Brain microvascular endothelial cell (primary cell): ENCODE results near the gene LHCGR.

Experiments used
- DNase-seq: peaks from one replicate; pipeline ENCODE4 v3.0.0-alpha.2; 2020
- H3K27ac ChIP-seq: fragments of 250-450 bp; sonication (Bioruptor Pico); 2 replicates; pipeline ENCODE4 v1.5.1; 2020; ENCODE audit warnings: mild to moderate bottlenecking, moderate library complexity
- H3K27me3 ChIP-seq: fragments of 250-450 bp; sonication (Bioruptor Pico); replicated peaks from 2 replicates; pipeline ENCODE4 v1.5.1; 2020; ENCODE audit warnings: mild to moderate bottlenecking
- H3K36me3 ChIP-seq: fragments of 250-450 bp; sonication (Bioruptor Pico); replicated peaks from 2 replicates; pipeline ENCODE4 v1.5.1; 2020; ENCODE audit warnings: mild to moderate bottlenecking
- H3K4me3 ChIP-seq: 2 replicates; pipeline ENCODE4 v1.5.1; 2011; ENCODE audit warnings: low read depth, mild to moderate bottlenecking, control low read depth, low read length, moderate library complexity
- in situ Hi-C: cut with HindIII; loops from 2 replicates; pipeline ENCODE4 v1.10.0; 2017; ENCODE audit warnings: low sequenced_read_pairs, low pct_ligation_motif_present
- TF ChIP-seq, protein P1 (sequence below): IDR thresholded peaks from 2 replicates; pipeline ENCODE4 v1.5.1; 2011; ENCODE audit warnings: low read depth, mild to moderate bottlenecking, moderate library complexity, low read length, control low read depth, inconsistent platforms; ENCODE audit errors: missing control alignments

LHCGR gene

DNA sequence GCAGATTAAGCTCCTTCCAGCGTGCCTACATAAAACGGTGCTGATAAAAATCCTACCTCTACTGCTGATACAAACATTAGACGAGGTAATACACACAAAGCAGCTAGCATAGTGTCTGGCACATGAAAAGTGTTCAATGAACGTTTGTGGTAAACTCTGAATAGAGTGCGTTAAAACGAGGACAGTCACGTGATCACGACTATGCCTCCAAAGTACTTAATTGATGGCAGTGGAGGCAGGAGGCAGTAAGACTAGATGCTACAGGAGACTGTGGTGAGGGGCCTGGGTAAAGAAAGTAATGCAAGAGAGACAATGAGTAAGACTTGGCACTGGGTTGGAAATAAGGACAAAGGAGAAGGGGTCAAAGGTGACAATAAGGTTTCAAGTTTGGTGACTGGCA, 32.1 kb upstream of the LHCGR start:
- TF ChIP-seq, protein P1, sequence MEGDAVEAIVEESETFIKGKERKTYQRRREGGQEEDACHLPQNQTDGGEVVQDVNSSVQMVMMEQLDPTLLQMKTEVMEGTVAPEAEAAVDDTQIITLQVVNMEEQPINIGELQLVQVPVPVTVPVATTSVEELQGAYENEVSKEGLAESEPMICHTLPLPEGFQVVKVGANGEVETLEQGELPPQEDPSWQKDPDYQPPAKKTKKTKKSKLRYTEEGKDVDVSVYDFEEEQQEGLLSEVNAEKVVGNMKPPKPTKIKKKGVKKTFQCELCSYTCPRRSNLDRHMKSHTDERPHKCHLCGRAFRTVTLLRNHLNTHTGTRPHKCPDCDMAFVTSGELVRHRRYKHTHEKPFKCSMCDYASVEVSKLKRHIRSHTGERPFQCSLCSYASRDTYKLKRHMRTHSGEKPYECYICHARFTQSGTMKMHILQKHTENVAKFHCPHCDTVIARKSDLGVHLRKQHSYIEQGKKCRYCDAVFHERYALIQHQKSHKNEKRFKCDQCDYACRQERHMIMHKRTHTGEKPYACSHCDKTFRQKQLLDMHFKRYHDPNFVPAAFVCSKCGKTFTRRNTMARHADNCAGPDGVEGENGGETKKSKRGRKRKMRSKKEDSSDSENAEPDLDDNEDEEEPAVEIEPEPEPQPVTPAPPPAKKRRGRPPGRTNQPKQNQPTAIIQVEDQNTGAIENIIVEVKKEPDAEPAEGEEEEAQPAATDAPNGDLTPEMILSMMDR: no peak
- in situ Hi-C loops: no loop called here
- DNase-seq: no peak
- H3K36me3 ChIP-seq: no peaks in the 10 kb centered on the region
- H3K4me3 ChIP-seq: no peak overlapping the region
- no peaks in the 10 kb centered on the region for H3K27me3 ChIP-seq
- no peak overlapping the region for H3K27ac ChIP-seq

DNA sequence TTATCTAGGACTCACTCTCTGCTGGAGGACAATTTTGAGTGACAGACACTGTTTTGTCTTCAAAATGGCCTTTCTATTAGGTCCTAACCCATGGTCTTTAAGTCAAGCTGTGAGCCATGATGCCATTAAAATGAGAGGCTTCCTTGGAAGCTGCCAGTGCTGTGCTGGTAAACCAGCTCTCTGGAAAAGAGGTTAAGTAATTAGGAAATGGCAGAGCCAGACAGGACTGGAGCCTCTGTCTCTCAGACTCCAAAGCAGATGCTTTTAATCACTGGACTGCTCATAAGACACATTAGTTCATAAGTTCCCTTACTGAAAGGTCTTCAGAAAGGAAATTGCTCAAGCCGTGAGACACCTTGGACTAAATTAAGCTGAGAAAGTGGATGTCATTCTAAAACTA, 25.8 kb upstream of the LHCGR start:
- TF ChIP-seq, protein P1: no peak
- no peaks in the 10 kb centered on the region for H3K27me3 ChIP-seq
- DNase-seq: no peak
- H3K27ac ChIP-seq: no peak overlapping the region
- H3K36me3 ChIP-seq: no peaks in the 10 kb centered on the region
- no peak overlapping the region for H3K4me3 ChIP-seq
- in situ Hi-C loops: no loop called here

DNA sequence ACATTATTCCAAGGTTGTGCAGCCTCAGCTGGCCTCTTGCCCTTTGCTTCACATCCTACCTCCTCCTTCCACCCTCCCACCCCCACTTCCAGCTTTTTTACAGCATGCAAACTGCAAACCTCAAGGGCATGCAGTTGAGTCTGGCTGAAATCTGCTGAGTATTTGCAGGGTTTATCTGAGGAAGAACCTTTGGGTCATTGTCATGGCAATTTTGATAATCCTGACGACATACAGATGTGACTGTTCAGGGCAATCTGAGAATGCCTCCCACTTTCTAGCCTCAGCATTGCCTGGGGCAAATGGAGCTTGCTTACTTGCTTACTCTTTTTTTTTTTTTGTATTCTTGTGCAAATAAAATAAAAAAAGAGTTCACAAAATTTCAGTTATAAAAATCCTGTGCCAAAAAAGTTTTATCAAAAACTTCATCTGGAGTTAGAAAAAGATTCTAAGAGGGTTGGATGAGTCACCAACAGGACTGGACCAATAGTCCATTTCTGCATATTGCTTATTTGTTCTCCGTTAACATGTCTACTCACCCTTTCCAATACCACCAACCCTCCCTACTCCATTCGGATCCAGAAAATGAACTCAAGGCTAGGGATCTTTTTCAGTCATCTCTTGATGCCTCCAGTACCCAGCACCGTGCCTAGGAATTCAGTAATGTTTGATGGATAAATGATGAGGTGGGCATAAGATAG, 23.6 kb upstream of the LHCGR start:
- no peaks in the 10 kb centered on the region for H3K36me3 ChIP-seq
- DNase-seq: no peak
- H3K27ac ChIP-seq: no peak overlapping the region
- in situ Hi-C loops: no loop called here
- H3K27me3 ChIP-seq: no peaks in the 10 kb centered on the region
- TF ChIP-seq, protein P1: no peak
- H3K4me3 ChIP-seq: no peak overlapping the region

DNA sequence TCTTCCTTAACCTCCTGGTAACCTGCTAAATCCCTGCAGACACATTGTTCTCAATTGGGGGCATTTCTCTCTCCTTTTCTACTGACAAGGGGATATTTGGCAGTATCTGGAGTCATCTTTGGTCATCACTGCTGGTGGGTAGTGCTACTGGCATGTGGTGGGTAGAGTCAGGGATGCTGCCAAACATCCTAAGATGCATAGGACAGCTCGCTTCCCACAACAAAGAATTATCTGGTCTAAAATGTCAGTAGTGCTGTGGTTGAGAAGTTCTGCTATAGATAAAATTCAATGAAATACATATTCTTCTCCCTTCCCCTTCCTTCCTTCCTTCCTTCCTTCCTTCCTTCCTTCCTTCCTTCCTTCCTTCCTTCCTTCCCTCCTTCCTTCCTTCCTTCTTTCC, 18.7 kb upstream of the LHCGR start:
- Histone ChIP-seq H3K36me3 (no peaks in the 10 kb centered on the region), H3K4me3 (no peak overlapping the region), H3K27me3 (no peaks in the 10 kb centered on the region), H3K27ac (no peak overlapping the region)
- in situ Hi-C loops: no loop called here
- TF ChIP-seq, protein P1: no peak
- no peak for DNase-seq

DNA sequence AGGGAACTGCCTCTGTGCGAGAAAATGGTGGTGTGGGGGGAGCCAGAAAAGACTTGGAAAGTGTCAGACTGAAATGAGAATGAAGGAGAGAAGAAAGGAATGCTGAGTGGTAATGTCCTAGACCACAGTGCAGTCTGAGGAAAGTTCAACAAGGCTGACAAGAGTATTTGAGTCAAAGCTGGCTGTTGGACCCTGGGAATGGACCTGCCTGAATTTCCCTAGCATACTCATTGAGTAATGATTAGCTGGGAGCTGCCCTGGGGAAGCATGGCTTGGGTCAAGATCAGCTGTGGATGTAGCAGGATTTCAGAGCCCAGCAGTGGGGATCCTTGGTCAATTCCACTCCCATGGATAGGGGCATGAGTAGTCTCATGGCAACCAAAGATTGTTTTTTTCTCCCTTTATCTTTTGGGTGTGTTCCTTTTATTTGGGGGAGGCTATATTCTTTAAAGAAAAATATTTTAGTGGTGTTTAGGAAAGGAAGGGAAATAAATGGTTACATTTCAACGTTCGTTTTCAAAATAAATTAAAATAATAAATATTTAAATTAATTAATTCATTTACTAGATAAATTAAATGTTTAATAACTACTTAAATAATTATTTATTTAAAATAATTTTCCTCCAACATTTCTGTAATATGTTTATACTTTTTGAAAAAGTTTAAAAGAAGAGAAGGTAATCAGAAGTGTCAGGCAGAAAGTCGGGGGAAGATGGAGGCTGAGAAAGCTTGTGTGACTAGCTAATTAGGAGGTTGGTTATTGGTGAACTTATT, 15.9 kb upstream of the LHCGR start:
- no peaks in the 10 kb centered on the region for H3K27me3 ChIP-seq
- H3K27ac ChIP-seq: no peak overlapping the region
- TF ChIP-seq, protein P1: no peak
- no peak for DNase-seq
- in situ Hi-C loops: no loop called here
- H3K36me3 ChIP-seq: no peaks in the 10 kb centered on the region
- no peak overlapping the region for H3K4me3 ChIP-seq

DNA sequence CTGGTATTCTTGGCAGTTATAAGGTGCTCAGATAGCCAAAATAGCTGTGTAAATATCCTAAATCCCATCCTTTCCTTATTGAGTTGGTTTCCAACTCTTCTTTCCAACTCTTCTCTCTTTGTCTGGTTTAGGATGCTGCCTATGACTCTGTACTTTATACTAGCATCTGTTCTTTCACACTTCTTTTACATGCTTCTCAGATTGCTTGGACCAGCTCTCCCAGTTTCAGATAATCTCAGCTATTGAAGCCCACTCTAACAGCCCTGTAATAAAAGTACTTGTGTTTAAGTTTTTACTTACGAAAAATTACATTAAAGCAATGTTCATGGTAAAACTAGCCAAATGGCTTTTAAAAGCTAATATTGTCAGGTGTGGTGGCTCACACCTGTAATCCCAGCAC, 14.7 kb upstream of the LHCGR start:
- no peaks in the 10 kb centered on the region for H3K36me3 ChIP-seq
- no peak for DNase-seq
- no peak overlapping the region for H3K27ac ChIP-seq
- H3K4me3 ChIP-seq: no peak overlapping the region
- in situ Hi-C loops: no loop called here
- no peaks in the 10 kb centered on the region for H3K27me3 ChIP-seq
- TF ChIP-seq, protein P1: no peak
